DMS79 treated with DMSO at 0.1 percent for 48 hours (cell line): ENCODE data around the gene HLA-C.
"Not testable (repeated sequence)": the region's sequence is repeated elsewhere in the genome, so short reads cannot be mapped to it uniquely, and the experiment has no call there.

Experiments
- DNase-seq: peaks from one replicate; lab custom pipeline; 2025; lab: John Stamatoyannopoulos, UW

The HLA-C gene

DNA sequence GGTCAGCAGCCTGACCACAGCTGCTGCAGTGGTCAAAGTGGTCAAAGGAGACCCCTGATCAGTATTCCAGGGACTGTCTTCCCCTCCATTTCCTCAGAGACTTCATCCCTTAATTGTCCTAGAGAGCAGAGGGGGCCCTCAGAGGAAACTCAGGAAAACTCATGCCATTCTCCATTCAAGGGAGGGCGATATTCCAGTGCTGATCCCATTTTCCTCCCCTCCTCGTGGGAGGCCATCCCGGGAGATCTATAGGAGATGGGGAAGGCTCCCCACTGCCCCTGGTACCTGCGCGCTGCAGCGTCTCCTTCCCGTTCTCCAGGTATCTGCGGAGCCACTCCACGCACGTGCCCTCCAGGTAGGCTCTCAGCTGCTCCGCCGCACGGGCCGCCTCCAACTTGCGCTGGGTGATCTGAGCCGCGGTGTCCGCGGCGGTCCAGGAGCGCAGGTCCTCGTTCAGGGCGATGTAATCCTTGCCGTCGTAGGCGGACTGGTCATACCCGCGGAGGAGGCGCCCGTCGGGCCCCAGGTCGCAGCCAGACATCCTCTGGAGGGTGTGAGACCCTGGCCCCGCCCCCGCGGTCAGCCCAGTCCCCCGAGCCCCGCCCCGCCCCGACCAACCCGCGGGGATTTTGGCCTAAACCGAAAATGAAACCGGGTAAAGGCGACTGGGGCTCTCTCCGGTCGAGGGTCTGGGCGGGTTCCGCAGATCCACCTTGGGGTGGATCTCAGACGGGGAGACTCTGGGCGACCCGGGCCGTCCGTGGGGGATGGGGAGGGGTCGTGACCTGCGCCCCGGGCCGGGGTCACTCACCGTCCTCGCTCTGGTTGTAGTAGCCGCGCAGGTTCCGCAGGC is 878 bp downstream of the HLA-C start:
- DNase-seq, result peak; percentile 5

DNA sequence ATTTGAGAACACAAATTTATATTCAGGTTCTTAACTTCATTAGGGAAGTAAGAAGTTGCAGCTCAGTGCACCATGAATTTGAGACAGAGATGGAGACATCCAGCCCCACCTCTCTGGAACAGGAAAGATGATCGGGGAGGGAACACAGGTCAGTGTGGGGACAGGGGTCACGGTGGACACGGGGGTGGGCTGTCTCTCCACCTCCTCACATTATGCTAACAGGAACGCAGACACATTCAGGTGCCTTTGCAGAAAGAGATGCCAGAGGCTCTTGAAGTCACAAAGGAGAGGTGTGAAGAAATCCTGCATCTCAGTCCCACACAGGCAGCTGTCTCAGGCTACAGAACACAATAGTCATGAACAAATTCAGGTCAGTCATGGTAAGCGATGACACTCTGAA is 3.1 kb downstream of the HLA-C start:
- no peak for DNase-seq

DNA sequence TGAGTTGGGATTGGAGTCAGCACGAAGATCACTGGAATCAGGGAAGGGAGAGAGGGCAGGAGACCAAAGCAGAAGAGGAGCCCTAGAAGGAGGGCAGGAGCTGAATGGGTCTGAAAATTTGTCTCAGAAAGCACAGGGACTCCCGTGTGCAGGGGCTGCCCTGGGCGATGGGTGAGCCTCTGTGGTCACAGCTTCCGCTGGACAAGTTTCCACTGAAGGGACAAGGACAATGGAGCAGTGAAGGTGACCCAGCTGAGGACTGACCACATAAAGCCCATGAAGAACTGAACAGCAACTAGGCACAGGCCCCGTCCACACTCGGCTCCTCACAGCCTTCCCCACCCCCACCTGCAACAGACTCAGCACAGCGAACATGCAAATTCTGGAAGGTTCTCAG is 3.5 kb downstream of the HLA-C start:
- no peak for DNase-seq

DNA sequence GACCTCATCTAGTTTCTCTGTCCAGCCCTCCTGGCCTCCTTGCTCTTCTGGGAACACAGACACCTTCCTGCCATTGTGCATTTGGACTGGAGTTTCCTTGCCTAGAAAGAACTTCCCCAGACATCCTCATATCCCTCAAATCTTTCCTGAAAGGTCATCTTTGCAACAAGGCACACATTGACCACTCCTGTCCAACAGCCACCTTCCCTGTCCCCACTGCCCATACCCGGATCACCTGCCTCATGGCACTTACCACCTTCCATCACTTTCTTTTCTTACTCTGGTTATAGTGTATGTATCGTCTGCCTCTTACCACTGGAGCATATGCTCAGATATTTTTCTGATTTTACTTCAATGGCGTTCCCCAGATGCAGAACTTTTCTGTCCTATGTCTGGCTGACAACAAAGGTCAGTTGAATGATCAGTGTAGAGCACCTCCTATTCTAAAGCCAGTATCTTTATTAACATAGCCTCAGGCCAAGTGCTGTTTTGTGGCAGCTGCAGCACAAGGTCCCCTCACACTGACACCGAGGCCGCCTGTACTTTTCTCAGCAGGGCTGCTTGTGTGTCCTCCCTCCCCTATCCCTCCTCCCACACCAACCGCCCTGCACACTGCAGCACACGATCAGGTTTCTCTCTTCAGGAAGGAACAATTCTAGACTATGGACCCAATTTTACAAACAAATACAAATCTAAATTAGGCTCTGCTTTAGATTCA is 4.1 kb downstream of the HLA-C start:
- DNase-seq, result no peak

DNA sequence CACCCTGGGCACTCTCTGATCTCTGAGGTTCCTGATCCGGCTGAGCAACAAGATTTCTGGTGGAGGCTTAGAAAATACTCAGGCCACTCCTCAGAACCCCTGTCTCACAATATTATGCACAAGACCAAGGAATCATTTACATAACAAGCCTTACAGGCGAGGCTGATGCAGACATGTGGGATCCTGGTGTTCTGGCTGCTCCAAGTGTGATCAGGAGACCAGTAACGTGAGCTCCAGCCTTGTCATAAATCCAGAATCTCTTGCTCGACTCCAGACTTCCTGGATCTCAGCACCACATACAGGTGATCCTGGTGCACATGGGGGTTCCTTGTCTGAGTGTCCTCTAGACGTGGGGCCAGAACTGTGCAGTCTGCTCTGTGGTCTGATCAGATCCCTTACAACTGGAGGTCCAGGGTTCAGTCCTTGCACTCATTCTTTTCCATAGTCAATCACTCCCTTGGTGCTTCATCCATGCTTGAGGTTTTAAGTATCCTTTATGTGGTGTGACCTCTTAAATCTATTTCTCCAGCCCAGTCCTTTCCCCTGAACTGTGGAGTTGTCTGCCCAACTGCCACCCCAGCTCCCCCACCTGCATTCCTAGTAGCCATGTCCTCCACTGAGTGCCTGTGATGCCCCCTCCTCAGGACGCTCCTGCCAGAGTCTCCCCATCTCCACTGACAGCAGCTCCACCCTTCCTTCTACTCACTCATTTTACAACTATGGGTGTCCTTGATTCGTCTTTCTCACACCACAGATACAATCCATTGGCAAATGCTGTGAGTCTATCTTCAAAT is 5.1 kb downstream of the HLA-C start:
- no peak for DNase-seq

DNA sequence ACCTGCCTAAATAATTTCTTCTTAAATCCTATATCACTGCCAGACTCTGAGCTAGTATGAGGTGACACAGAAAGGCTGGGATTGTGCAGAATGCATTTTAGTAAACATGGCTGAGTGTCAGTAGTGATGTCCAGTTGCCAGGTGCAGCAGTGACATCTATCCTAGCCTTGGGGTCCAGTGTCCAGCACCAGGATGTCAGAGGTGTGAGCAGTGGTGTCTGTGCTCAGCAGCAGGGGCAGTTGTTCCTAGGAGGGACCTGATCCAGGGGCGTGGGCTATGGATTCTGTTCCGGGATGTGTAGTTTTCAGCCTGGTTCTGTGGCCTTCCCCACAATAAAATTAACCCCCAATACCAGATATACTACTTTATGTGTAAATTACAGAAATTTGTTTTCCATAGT is 6.0 kb downstream of the HLA-C start:
- DNase-seq, result no peak

DNA sequence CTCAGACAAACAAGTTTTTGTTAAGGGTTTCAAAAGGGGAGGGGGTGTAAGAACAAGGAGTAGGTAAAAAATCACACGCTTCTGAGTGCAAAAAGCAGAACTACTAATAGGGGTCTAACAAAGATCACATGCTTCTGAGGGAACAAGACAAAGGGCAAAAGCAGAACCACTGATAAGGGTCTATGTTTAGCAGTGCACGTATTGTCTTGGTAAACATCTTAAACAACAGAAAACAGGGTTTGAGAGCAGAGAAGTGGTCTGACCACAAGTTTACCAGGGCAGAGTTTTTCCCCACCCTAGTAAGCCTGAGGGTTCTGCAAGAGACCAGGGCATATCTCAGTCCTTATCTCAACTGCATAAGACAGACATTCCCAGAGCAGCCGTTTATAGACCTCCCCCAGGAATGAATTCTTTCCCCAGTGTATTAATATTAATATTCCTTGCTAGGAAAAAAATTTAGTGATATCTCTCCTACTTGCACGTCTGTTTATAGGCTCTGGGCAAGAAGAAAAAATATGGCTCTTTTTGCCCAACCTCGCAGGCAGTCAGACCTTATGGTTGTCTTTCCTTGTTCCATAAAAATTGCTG is 8.5 kb downstream of the HLA-C start:
- not testable (repeated sequence) for DNase-seq

DNA sequence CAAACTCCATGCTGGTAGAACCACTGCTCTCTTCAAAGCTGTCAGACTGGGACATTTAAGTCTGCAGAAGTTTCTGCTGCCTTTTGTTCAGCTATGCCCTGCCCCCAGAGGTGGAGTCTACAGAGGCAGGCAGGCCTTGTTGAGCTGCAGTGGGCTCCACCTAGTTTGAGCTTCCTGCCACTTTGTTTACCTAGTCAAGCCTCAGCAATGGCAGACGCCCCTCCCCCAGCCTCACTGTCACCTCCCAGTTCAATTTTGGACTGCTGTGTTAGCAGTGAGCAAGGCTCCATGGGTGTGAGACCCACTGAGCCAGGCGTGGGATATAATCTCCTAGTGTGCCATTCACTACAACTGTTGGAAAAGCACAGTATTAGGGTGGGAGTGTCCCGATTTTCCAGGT is 11.9 kb downstream of the HLA-C start:
- DNase-seq, result not testable (repeated sequence)

DNA sequence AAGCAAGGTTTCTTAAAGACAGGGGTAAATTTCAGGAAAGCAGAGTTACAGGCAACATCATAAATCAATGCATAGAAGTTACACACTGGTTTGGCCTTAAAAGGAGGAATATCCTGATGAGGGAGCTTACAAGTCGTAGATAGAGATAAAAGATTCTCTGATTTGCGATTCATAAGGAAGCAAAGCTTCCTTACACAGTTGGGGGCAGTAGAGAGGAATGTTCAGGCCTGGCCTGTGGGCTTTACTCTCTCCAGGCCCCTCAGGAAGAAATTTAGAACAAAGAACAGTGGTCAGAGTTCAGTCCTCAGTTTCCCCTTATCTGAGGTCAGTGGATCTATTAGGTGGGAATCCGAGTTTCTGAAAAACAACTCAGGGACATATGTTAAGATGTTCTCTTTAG is 19.3 kb downstream of the HLA-C start:
- DNase-seq, result no peak

DNA sequence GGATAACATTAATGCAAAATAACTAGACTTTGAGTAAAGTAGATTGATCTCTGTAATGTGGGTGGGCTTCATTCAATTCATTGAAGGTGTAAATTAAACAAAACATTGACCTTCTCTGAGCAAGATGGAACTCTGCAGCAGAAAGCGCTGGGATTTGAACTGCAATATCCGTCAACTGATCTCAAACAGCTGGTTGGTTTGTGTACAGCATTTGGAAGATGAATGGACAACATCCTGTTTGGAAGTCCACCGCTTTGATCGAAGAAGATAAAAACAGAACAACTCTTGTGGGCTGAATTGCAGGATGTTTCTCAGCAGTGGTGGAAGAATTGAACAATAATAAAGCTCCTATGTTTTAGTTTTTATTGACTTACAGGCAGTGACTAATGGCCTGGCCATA is 20.6 kb downstream of the HLA-C start:
- no peak for DNase-seq

DNA sequence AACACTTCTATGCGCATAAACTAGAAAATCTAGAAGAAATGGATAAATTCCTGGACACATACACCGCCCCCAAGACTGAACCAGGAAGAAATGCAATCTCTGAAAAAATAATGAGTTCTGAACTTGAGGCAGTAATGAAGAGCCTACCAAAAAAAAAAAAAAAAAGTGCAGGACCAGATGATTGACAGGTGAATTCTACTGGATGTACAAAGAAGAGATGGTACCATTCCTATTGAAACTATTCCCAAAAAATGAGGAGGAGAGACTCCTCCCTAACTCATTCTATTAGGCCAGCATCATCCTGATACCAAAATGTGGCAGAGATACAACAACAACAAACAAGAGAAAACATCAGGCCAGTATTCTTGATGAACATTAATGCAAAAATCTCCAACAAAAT is 22.7 kb downstream of the HLA-C start:
- DNase-seq, result no peak

DNA sequence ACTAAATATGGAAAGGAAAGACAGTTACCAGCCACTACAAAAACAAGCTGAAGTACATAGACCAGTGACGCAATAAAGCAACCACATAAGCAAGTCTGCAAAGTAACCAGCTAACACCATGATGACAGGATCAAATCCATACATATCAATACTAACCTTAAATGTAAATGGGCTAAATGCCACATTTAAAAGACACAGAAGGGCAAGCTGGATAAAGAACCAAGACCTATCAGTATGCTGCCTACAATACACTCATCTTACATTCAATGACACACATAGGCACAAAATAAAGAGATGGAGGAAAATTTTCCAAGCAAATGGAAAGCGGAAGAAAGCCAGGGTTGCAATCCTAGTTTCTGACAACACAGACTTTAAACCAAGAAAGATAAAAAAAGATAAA is 24.1 kb downstream of the HLA-C start:
- DNase-seq, result no peak

DNA sequence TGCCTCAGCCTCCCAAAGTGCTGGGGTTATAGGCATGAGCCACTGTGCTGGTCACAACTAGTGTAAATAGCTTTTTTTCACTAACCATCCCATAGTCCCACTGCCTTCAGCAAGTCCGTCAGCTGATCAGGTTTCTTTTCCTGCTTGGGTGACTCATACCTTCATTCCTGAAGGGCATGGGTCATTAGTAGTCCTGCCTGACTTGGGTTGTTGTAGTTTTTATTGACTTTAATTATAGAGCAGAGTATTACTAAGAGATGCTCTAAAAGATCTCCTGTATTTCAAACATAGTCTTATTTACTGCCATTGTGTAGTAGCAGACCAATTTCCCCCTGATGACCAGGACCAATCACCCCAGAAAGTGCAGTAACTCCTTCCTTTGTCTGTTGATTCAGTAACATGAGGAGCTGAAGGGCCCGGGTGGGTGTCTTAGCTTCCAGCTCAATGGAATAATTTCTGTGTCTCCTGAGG is 25.8 kb downstream of the HLA-C start:
- DNase-seq, result no peak

DNA sequence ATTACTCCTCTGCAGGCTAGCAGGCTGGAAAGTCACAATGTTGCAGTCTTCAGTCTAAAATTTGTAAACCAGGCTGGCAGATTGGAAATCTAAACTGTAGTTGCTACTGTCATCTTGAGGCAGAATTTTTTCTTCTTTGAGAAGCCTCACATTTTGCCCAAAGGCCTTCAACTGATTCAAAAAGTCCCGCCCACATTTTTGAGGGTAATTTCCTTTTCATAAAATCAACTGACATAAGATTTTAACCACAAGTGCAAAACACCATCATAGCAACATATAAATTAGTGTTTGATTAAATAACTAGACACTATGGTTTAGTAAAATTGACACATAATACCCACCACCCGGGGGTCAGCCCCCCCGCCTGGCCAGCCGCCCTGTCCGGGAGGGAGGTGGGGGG is 28.4 kb downstream of the HLA-C start:
- no peak for DNase-seq

DNA sequence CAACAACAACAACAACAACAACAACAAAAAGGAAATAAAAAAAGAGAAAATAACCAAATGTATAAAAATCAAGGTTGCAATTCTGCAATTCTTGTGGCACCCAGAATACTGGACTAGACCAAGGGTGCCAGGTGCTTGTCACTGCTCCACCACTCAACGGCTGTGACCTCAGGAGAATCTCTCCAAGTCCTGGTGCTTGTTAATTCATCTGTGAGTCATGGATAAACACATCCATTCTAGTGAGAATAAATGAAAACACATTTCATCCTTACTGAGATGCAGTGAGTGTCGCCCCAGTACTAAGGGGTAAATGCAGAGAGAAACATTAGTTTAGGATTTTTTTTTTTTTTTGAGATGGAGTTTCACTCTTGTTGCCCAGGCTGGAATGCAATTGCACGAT is 32.0 kb downstream of the HLA-C start:
- DNase-seq, result no peak

DNA sequence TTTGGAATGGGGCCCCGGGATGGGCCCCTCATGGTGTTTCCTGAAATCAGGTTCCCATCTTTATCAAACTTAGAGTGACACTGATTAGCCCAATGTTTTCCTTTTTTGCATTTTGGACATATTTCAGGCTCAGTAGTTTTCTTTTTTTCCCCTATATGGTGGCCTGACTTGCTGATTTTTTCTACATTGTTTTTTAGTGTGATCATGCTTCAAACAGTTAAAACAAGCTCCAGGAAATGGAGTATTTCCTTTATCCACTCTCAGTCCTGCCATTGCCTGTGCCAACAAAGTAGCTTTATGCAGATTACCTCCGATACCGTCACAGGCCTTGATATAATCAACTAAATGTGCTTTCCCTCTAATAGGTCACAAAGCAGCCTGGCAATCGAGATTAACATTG is 37.8 kb downstream of the HLA-C start:
- not testable (repeated sequence) for DNase-seq

DNA sequence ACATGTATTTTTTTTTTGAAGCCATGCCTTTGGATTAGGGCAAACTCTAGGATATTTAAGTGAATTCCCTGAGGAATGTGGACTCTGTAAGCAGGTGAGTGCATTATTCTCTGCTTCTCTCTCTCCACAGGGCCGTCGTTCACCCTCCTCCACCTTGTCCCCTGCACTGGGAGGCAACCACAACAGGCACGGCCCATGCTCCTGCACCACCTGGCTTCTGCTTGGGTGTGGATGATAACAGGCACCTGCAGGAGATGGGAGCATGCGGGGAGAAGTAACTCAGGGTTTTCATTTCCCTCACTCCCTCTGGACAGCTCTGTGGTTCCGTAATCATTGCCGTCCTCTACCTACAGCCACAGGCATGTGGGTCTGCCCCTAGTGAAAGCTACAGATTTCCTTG is 43.4 kb downstream of the HLA-C start:
- no peak for DNase-seq

DNA sequence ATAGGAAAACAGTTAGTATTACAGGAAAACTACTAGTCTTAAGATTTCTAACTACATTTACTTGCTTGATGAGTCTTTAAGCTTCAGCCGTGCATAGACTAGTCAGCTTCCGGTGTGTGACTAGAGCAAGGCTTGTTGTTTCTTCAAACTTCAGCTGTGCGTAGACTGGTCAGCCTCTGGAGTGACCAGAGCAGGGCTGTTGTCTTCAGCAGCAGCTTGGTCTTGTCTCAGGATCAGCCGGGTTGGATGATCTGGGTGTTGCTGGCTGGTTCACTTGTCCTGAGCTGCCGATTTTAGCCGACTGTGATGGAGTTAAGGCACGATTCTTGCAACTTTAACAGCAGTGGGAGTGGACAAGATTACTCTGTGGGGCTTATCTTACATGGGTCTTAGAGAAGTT is 44.7 kb downstream of the HLA-C start:
- DNase-seq, result no peak

DNA sequence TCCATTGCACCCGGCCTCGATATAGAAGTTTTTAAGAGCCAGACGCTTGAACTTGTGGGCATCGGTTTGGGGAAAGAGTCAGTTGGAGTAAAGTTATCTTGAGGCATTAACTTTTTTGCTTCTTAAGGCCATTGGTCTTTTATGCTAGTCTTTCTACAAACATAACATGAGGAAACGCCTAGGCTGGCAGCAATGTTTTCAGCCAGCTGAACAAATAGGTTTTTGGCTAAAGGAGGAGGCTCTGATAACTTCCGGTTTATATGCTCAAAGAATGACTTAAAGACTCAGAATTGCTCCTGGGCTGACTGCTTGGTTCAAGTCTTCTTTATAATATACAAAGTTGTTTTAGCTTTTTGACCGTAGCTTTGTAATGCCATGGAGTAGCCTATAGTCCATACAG is 46.2 kb downstream of the HLA-C start:
- DNase-seq, result no peak

DNA sequence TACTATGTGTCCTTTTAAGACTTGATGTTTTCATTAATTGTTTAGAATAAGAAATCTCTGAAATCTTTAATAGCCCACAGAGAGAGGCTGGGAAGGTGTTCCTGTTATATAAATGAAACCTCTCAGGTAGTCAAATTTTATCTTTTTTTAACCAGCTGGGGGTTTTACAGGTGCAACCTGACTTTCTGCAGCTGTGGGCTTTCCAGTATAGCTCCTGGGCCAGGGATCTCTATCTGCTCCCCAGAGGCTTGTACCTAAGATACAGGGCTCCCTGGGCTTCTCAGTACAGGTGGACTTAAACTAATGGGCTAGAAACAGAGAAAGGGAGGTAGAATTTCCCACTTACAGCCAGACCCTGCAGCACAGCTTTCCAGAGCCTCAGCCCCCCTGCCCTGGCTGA is 49.4 kb downstream of the HLA-C start:
- no peak for DNase-seq
